K562 (cell line): Measurements from ENCODE around the gene VPS16. TPM values are rescaled to one million over a fixed set of nuclear protein-coding genes. Genes with fewer than 3 reads are reported as not detected.
A peak's percentile ranks its signal among the peaks of the same experiment; 100 is the strongest.

Experiments used
- ATAC-seq: fragments of 200-7000 bp; cut with Tn5 transposase; 3 replicates; pipeline ENCODE4 v1.9.1; 2020; ENCODE audit warnings: moderate library complexity
- BruUV-seq: library from RNA; stranded (reverse); fragments of 400-500 nt; replicated peaks from 2 replicates; lab custom pipeline; 2021; lab: Mats Ljungman, UMichigan
- CTCF ChIA-PET: fragments of 300-600 bp; formaldehyde crosslinking; extraction: SDS; loops from one replicate; lab custom pipeline; 2021; ENCODE audit warnings: low intra/inter-chr PET ratio; lab: Yijun Ruan, JAX
- POLR2A ChIA-PET: fragments of 300-600, 350-650 bp; sonication (Branson Sonifier 250); formaldehyde crosslinking; extraction: SDS; loops from one replicate; lab custom pipeline; 2021; ENCODE audit warnings: antibody characterized with exemption, inconsistent platforms; lab: Yijun Ruan, JAX
- DNase-seq, 4 experiments: peaks; one replicate each; pipeline versions ENCODE4 v3.0.0 to v3.0.0-alpha.2; 2011 to 2018; ENCODE audit warnings: low spot score in 3 of 4, mixed read lengths in 3 of 4; ENCODE audit errors: extremely low read depth in 1 of 4
- FAIRE-seq: peaks from 2 replicates; lab custom pipeline; 2011; peaks lifted over from hg19 to GRCh38; lab: Jason Lieb, UNC
- H2AFZ ChIP-seq: 2 replicates; pipeline ENCODE4 v1.6.0; 2011; ENCODE audit warnings: low read depth, low read length, control low read depth, inconsistent platforms
- H3K27ac ChIP-seq: fragments of 200-600 bp; 3 replicates; pipeline ENCODE4 v1.8.0; 2011; ENCODE audit warnings: low read depth, mild to moderate bottlenecking, control low read depth, inconsistent platforms, low read length, moderate library complexity, mixed read lengths; ENCODE audit errors: extremely low read depth
- H3K27me3 ChIP-seq, 2 experiments: fragments of 300-600 bp in 1 of 2; 2 replicates in 1 of 2; 3 replicates in 1 of 2; pipeline versions ENCODE4 v1.6.0 to v1.8.0; 2011; ENCODE audit warnings: inconsistent platforms in 2 of 2, low read length in 2 of 2, mild to moderate bottlenecking in 1 of 2, mixed read lengths in 1 of 2, moderate library complexity in 1 of 2; ENCODE audit not compliant: control insufficient read depth in 2 of 2, insufficient read depth in 2 of 2
- H3K36me3 ChIP-seq: fragments of 300-600 bp; 3 replicates; pipeline ENCODE4 v1.8.0; 2011; ENCODE audit warnings: mild to moderate bottlenecking, low read length, inconsistent platforms; ENCODE audit not compliant: control insufficient read depth, insufficient read depth
- H3K4me1 ChIP-seq, 2 experiments: fragments of 200-600 bp in 1 of 2; replicated peaks in 1 of 2; 2 replicates in 1 of 2; 3 replicates in 1 of 2; pipeline versions ENCODE4 v1.5.1 to v1.8.0; 2011; ENCODE audit warnings: inconsistent platforms in 2 of 2, low read length in 2 of 2, mild to moderate bottlenecking in 1 of 2, mixed read lengths in 1 of 2, moderate library complexity in 1 of 2; ENCODE audit not compliant: control insufficient read depth in 2 of 2, insufficient read depth in 2 of 2
- H3K4me2 ChIP-seq: 2 replicates; pipeline ENCODE4 v1.6.1; 2011; ENCODE audit warnings: low read length, control low read depth, inconsistent platforms, mixed read lengths; ENCODE audit not compliant: insufficient read depth
- H3K4me3 ChIP-seq: fragments of 200-600 bp; sonication (generic), shearing (Covaris generic); 2 replicates; pipeline ENCODE4 v1.5.1; 2016; ENCODE audit warnings: control low read depth, inconsistent platforms
- H3K79me2 ChIP-seq: fragments of 200-600 bp; 3 replicates; pipeline ENCODE4 v1.8.0; 2011; ENCODE audit warnings: low read length, inconsistent platforms; ENCODE audit not compliant: control insufficient read depth, insufficient read depth
- H3K9ac ChIP-seq, 2 experiments: 2 replicates each; pipeline versions ENCODE4 v1.6.0 to v1.6.1; 2011; ENCODE audit warnings: low read depth in 2 of 2, low read length in 2 of 2, control low read depth in 1 of 2, inconsistent platforms in 1 of 2, mild to moderate bottlenecking in 1 of 2, mixed read lengths in 1 of 2; ENCODE audit not compliant: insufficient read depth in 1 of 2
- H3K9me1 ChIP-seq: one replicate; pipeline ENCODE4 v1.6.0; 2011; ENCODE audit warnings: inconsistent platforms, mild to moderate bottlenecking, low read length, moderate library complexity; ENCODE audit not compliant: control insufficient read depth, insufficient read depth
- H3K9me3 ChIP-seq: replicated peaks from 2 replicates; pipeline ENCODE4 v1.5.1; 2011; ENCODE audit warnings: low read depth, low read length, inconsistent platforms; ENCODE audit not compliant: control insufficient read depth, insufficient read depth
- H4K20me1 ChIP-seq: replicated peaks from 2 replicates; pipeline ENCODE4 v1.6.1; 2011; ENCODE audit warnings: low read length, inconsistent platforms, mixed read lengths; ENCODE audit not compliant: control insufficient read depth, insufficient read depth
- ATF7 ChIP-seq: fragments of 450-650 bp; IDR thresholded peaks from 2 replicates; pipeline ENCODE4 v1.7.1; 2014; ENCODE audit warnings: mild to moderate bottlenecking, moderate library complexity
- FOXA3 ChIP-seq, 2 experiments: fragments of 450-650 bp in 1 of 2; sonication (generic) in 1 of 2; formaldehyde crosslinking; IDR thresholded peaks in 1 of 2; conservative IDR thresholded peaks in 1 of 2; 2 replicates each; pipeline versions ENCODE4 v1.4.0 to v1.8.0; 2020 to 2022; ENCODE audit warnings: mild to moderate bottlenecking in 2 of 2, missing genetic modification reagents in 1 of 2
- RBBP5 ChIP-seq: fragments of 200-600 bp; sonication (generic); IDR thresholded peaks from 2 replicates; pipeline ENCODE4 v1.6.1; 2012; ENCODE audit warnings: borderline replicate concordance, mild to moderate bottlenecking, low read length, control low read depth, inconsistent platforms; ENCODE audit not compliant: insufficient read depth, poor library complexity, severe bottlenecking
- ZNF274 ChIP-seq: IDR thresholded peaks from 2 replicates; pipeline ENCODE4 v1.6.1; 2011; ENCODE audit warnings: low read depth, mild to moderate bottlenecking, low read length, moderate library complexity, borderline replicate concordance
- ZNF57 ChIP-seq: fragments of 450-650 bp; formaldehyde crosslinking; IDR thresholded peaks from 2 replicates; pipeline ENCODE4 v1.4.0; 2020; ENCODE audit warnings: mild to moderate bottlenecking, moderate library complexity
- WGBS: fragments of 100-300 bp; shearing (Covaris generic); methylation state at CpG from one replicate; pipeline ENCODE4 v1.1.6; 2016; ENCODE audit warnings: low coverage, mixed read lengths; ENCODE audit not compliant: insufficient coverage; ENCODE audit errors: missing lambda C conversion rate; 5-methylcytosine and 5-hydroxymethylcytosine counted together
- in situ Hi-C: fragments of 300-500 bp; cut with MboI; formaldehyde crosslinking; loops from 4 replicates; pipeline ENCODE4 v1.15.0; 2018; ENCODE audit warnings: inconsistent platforms, mixed read lengths
- intact Hi-C: fragments of 100-400 bp; cut with micrococcal nuclease; formaldehyde crosslinking; loops from 2 replicates; pipeline ENCODE4 v1.14.2; 2022
- polyA plus RNA-seq, 8 experiments: library from polyadenylated mRNA; depleted of rRNA in 4 of 8; stranded (reverse) in 5 of 8; unstranded in 3 of 8; fragments of >200 nt; fragmentation: Nextera tagmentation in 2 of 8; fragmentation: Illumina TruSeq in 1 of 8; extraction: Ambion mirVana in 2 of 8; extraction: Trizol in 1 of 8; gene quantifications; 2 replicates each; pipeline versions ENCODE4 v1.2.1 to v1.2.3, GENCODE V29; 2011 to 2014; ENCODE audit warnings: inconsistent platforms in 1 of 8, missing spikeins in 1 of 8
- total RNA-seq, 7 experiments: library from RNA; depleted of rRNA in 6 of 7; stranded (reverse); fragments of >200 nt in 6 of 7; fragmentation: Illumina TruSeq in 2 of 7; extraction: Trizol in 2 of 7; gene quantifications; 2 replicates each; pipeline versions ENCODE4 v1.2.1 to v1.2.3, GENCODE V29; 2011 to 2021; ENCODE audit warnings: low replicate concordance in 1 of 7
- TF ChIP-seq, protein P1 (sequence below): fragments of 450-650 bp; formaldehyde crosslinking; IDR thresholded peaks from 2 replicates; pipeline ENCODE4 v1.4.0; 2022; ENCODE audit warnings: missing genetic modification characterization

Gene VPS16
- total and polyA plus RNA-seq, 9 of the 15 experiments (the other 6 are each of a cell fraction or from before 2014, with no cell fraction given): 6.8 to 24.7 (median 14.0) TPM

DNA sequence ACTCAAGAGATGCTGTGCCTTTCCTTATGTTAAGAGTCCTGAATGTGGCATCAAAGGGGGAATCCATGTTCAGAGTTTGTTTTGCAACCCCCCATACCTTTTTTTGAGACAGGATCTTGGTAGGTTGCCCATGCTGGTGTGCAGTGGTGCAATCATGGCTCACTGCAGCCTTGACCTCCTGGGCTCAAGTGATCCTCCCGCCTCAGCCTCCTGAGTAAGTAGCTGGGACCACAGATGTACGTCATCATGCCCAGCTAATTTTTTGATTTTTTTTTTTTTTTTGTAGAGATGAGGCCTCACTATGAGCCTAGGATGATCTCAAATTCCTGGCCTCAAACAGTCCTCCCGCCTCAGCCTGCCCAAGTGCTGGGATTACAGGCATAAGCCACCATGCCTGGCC is 49.3 kb downstream of the VPS16 start:
- POLR2A ChIA-PET: interaction anchor here (0.7 kb wide), 1 partner anchor 937 kb away, joined by 5 read pairs; no protein-coding TSS in a partner anchor
- FAIRE-seq (no peak), DNase-seq (no peak), ATAC-seq (no peak)
- peaks cover 13% of the 10 kb centered on the region for H3K36me3 ChIP-seq
- WGBS: 59% methylated on average over 2 of the region's 3 CpGs
- H3K4me2 ChIP-seq: no peak overlapping the region
- no peaks in the 10 kb centered on the region for H3K27me3 ChIP-seq
- CTCF ChIA-PET: no interaction called here
- peaks cover 3% of the 10 kb centered on the region for H3K9me1 ChIP-seq
- intact Hi-C loops (no loop called here), in situ Hi-C loops (no loop called here)
- TF ChIP-seq ZNF274 (no peak), RBBP5 (peak; percentile 33), ZNF57 (CRISPR knock-in tag) (no peak), ATF7 (no peak), FOXA3 (CRISPR knock-in tag; conservative IDR thresholded peaks at IDR 0.05 in 1 of 2, IDR thresholded peaks at IDR 0.05 in 1 of 2) (no peak)
- TF ChIP-seq, protein P1, sequence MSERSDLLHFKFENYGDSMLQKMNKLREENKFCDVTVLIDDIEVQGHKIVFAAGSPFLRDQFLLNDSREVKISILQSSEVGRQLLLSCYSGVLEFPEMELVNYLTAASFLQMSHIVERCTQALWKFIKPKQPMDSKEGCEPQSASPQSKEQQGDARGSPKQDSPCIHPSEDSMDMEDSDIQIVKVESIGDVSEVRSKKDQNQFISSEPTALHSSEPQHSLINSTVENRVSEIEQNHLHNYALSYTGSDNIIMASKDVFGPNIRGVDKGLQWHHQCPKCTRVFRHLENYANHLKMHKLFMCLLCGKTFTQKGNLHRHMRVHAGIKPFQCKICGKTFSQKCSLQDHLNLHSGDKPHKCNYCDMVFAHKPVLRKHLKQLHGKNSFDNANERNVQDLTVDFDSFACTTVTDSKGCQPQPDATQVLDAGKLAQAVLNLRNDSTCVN (CRISPR knock-in tag): no peak
- H3K27ac ChIP-seq: peak overlapping the region; percentile 24; the same call in 1 of the 3 replicates
- 0 out of 2 replicates have a peak, but pooled peaks cover 2% of the 10 kb centered on the region for H3K9me3 ChIP-seq
- peaks cover 96% of the 10 kb centered on the region for H3K79me2 ChIP-seq
- H2AFZ ChIP-seq: no peak overlapping the region
- H3K9ac ChIP-seq: no peak overlapping the region
- no peak overlapping the region for H3K4me3 ChIP-seq
- no peaks in the 10 kb centered on the region for H4K20me1 ChIP-seq
- no TSS peak for BruUV-seq
- peaks cover 10 to 35% of the 10 kb centered on the region in 2 experiments for H3K4me1 ChIP-seq
